ENCODE data around the gene RPP30. TPM values are rescaled to one million over a fixed set of nuclear protein-coding genes. Genes with fewer than 3 reads are reported as not detected.
A peak's percentile ranks its signal among the peaks of the same experiment; 100 is the strongest.

RPP30 gene
- total and polyA plus RNA-seq, 9 of the 15 experiments (the other 6 are each of a cell fraction or from before 2014, with no cell fraction given) = 37.3 to 170 (median 69.1) TPM

DNA sequence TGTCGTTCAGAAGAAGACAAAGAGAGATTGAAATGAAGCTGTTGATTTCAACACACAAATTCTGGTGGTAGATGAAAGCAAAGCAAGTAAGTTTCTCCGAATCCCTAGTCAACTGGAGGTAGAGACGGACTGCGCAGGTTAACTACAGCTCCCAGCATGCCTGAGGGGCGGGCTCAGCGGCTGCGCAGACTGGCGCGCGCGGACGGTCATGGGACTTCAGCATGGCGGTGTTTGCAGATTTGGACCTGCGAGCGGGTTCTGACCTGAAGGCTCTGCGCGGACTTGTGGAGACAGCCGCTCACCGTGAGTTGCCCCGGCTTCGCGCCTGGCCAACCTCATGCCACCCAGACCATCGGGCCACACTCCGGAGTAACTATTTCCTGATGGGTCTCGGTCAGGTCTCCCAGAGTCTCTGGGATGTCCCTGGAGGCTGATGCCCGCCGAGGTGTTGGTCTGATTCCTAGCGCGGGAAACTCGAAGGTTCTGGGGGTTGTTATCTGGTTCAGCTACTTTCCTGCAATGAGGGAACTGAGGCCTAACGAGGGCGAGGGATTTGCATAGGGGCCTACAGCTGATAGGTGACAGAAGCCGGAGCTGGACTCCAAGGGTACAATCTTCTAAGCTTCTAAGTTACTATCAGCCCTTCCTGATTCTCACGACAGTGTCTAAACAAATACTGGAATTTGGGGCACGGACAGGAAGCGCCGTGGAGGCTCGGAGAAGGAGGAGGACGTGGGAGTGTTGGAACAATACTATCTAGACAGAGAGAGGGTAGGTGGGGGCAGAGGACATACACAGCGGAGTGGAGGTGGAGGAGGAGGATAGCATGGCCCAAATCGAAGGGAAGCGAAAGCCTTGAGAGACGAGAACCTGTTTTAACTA lies at the start of gene RPP30 (continued):
- TF ChIP-seq, protein P1, sequence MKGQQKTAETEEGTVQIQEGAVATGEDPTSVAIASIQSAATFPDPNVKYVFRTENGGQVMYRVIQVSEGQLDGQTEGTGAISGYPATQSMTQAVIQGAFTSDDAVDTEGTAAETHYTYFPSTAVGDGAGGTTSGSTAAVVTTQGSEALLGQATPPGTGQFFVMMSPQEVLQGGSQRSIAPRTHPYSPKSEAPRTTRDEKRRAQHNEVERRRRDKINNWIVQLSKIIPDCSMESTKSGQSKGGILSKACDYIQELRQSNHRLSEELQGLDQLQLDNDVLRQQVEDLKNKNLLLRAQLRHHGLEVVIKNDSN (CRISPR knock-in tag; IDR thresholded peaks at IDR 0.05) = peak; percentile 46; the same call in 1 of the 2 replicates
- TF ChIP-seq, protein P2, sequence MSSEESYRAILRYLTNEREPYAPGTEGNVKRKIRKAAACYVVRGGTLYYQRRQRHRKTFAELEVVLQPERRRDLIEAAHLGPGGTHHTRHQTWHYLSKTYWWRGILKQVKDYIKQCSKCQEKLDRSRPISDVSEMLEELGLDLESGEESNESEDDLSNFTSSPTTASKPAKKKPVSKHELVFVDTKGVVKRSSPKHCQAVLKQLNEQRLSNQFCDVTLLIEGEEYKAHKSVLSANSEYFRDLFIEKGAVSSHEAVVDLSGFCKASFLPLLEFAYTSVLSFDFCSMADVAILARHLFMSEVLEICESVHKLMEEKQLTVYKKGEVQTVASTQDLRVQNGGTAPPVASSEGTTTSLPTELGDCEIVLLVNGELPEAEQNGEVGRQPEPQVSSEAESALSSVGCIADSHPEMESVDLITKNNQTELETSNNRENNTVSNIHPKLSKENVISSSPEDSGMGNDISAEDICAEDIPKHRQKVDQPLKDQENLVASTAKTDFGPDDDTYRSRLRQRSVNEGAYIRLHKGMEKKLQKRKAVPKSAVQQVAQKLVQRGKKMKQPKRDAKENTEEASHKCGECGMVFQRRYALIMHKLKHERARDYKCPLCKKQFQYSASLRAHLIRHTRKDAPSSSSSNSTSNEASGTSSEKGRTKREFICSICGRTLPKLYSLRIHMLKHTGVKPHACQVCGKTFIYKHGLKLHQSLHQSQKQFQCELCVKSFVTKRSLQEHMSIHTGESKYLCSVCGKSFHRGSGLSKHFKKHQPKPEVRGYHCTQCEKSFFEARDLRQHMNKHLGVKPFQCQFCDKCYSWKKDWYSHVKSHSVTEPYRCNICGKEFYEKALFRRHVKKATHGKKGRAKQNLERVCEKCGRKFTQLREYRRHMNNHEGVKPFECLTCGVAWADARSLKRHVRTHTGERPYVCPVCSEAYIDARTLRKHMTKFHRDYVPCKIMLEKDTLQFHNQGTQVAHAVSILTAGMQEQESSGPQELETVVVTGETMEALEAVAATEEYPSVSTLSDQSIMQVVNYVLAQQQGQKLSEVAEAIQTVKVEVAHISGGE (CRISPR knock-in tag; IDR thresholded peaks at IDR 0.05) = 0 out of 6 replicates have a peak, but pooled peaks of 1 of the 3 experiments have one; percentile 35
- TF ChIP-seq TAF9B (IDR thresholded peaks at IDR 0.05; ENCODE audit: partially characterized antibody) (peak; percentile 65), MYC (IDR thresholded peaks at IDR 0.05; ENCODE audit: low read depth, low read length) (no peak; the same call in 1 of the 2 replicates), MYC (CRISPR knock-in tag; IDR thresholded peaks at IDR 0.05; ENCODE audit: borderline replicate concordance, low read depth) (no peak), RFX1 (IDR thresholded peaks at IDR 0.05) (no peak), SIX5 (IDR thresholded peaks at IDR 0.05; ENCODE audit: borderline replicate concordance in 1 of 2, insufficient read depth in 1 of 2, low read depth in 1 of 2, low read length in 2 of 2) (peak; percentile 70 to 72; a peak in 3 of 4 replicates), TAF1 (IDR thresholded peaks at IDR 0.05; ENCODE audit: control insufficient read depth, extremely low read depth, insufficient read depth, low read length, severe bottlenecking) (peak; percentile 75)
- TF ChIP-seq, protein P3, sequence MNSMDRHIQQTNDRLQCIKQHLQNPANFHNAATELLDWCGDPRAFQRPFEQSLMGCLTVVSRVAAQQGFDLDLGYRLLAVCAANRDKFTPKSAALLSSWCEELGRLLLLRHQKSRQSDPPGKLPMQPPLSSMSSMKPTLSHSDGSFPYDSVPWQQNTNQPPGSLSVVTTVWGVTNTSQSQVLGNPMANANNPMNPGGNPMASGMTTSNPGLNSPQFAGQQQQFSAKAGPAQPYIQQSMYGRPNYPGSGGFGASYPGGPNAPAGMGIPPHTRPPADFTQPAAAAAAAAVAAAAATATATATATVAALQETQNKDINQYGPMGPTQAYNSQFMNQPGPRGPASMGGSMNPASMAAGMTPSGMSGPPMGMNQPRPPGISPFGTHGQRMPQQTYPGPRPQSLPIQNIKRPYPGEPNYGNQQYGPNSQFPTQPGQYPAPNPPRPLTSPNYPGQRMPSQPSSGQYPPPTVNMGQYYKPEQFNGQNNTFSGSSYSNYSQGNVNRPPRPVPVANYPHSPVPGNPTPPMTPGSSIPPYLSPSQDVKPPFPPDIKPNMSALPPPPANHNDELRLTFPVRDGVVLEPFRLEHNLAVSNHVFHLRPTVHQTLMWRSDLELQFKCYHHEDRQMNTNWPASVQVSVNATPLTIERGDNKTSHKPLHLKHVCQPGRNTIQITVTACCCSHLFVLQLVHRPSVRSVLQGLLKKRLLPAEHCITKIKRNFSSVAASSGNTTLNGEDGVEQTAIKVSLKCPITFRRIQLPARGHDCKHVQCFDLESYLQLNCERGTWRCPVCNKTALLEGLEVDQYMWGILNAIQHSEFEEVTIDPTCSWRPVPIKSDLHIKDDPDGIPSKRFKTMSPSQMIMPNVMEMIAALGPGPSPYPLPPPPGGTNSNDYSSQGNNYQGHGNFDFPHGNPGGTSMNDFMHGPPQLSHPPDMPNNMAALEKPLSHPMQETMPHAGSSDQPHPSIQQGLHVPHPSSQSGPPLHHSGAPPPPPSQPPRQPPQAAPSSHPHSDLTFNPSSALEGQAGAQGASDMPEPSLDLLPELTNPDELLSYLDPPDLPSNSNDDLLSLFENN (IDR thresholded peaks at IDR 0.05; ENCODE audit: low read depth in 2 of 2, low read length in 2 of 2) = no peak
- TF ChIP-seq, protein P4, sequence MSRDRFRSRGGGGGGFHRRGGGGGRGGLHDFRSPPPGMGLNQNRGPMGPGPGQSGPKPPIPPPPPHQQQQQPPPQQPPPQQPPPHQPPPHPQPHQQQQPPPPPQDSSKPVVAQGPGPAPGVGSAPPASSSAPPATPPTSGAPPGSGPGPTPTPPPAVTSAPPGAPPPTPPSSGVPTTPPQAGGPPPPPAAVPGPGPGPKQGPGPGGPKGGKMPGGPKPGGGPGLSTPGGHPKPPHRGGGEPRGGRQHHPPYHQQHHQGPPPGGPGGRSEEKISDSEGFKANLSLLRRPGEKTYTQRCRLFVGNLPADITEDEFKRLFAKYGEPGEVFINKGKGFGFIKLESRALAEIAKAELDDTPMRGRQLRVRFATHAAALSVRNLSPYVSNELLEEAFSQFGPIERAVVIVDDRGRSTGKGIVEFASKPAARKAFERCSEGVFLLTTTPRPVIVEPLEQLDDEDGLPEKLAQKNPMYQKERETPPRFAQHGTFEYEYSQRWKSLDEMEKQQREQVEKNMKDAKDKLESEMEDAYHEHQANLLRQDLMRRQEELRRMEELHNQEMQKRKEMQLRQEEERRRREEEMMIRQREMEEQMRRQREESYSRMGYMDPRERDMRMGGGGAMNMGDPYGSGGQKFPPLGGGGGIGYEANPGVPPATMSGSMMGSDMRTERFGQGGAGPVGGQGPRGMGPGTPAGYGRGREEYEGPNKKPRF (IDR thresholded peaks at IDR 0.05; ENCODE audit: low read depth, low read length) = no peak
- TF ChIP-seq, protein P5, sequence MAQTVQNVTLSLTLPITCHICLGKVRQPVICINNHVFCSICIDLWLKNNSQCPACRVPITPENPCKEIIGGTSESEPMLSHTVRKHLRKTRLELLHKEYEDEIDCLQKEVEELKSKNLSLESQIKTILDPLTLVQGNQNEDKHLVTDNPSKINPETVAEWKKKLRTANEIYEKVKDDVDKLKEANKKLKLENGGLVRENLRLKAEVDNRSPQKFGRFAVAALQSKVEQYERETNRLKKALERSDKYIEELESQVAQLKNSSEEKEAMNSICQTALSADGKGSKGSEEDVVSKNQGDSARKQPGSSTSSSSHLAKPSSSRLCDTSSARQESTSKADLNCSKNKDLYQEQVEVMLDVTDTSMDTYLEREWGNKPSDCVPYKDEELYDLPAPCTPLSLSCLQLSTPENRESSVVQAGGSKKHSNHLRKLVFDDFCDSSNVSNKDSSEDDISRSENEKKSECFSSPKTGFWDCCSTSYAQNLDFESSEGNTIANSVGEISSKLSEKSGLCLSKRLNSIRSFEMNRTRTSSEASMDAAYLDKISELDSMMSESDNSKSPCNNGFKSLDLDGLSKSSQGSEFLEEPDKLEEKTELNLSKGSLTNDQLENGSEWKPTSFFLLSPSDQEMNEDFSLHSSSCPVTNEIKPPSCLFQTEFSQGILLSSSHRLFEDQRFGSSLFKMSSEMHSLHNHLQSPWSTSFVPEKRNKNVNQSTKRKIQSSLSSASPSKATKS (CRISPR knock-in tag; IDR thresholded peaks at IDR 0.05) = no peak

All from K562 (cell line).